ENCODE measurements around the gene DGCR8. TPM values are rescaled to one million over a fixed set of nuclear protein-coding genes. Genes with fewer than 3 reads are reported as not detected.

Gene DGCR8
- total RNA-seq, 1 experiment from 2014 or later = 23.0 TPM

GRCh38 chr22:20133930-20134549 lies 54.0 kb downstream of the DGCR8 start:
- DNase-seq = no peak
- H3K36me3 ChIP-seq (replicated peaks; ENCODE audit: control insufficient read depth, insufficient read depth, low read length) = no peaks in the 10 kb centered on the region
- H3K4me3 ChIP-seq (ENCODE audit: insufficient read depth, low read depth, low read length) = no peak overlapping the region
- no peaks in the 10 kb centered on the region for H3K27me3 ChIP-seq (ENCODE audit: control insufficient read depth, insufficient read depth, low read length)

GRCh38 chr22:20135265-20135664 lies 55.2 kb downstream of the DGCR8 start:
- H3K4me3 ChIP-seq (ENCODE audit: insufficient read depth, low read depth, low read length) = no peak overlapping the region
- no peak for DNase-seq
- H3K27me3 ChIP-seq (ENCODE audit: control insufficient read depth, insufficient read depth, low read length) = no peaks in the 10 kb centered on the region
- peaks cover 1% of the 10 kb centered on the region; the same call in 1 of the 2 replicates for H3K36me3 ChIP-seq (replicated peaks; ENCODE audit: control insufficient read depth, insufficient read depth, low read length)

GRCh38 chr22:20135806-20136602 lies 56.0 kb downstream of the DGCR8 start:
- Histone ChIP-seq H3K27me3 (ENCODE audit: control insufficient read depth, insufficient read depth, low read length) (no peaks in the 10 kb centered on the region), H3K36me3 (replicated peaks; ENCODE audit: control insufficient read depth, insufficient read depth, low read length) (peaks cover 1% of the 10 kb centered on the region; the same call in 1 of the 2 replicates), H3K4me3 (ENCODE audit: insufficient read depth, low read depth, low read length) (no peak overlapping the region)
- DNase-seq = no peak

GRCh38 chr22:20136603-20136873 lies 56.5 kb downstream of the DGCR8 start:
- Histone ChIP-seq H3K27me3 (ENCODE audit: control insufficient read depth, insufficient read depth, low read length) (no peaks in the 10 kb centered on the region), H3K4me3 (ENCODE audit: insufficient read depth, low read depth, low read length) (no peak overlapping the region), H3K36me3 (replicated peaks; ENCODE audit: control insufficient read depth, insufficient read depth, low read length) (peaks cover 1% of the 10 kb centered on the region)
- DNase-seq = no peak

GRCh38 chr22:20137113-20137512 lies 57.1 kb downstream of the DGCR8 start:
- no peak for DNase-seq
- Histone ChIP-seq H3K4me3 (ENCODE audit: insufficient read depth, low read depth, low read length) (no peak overlapping the region), H3K36me3 (replicated peaks; ENCODE audit: control insufficient read depth, insufficient read depth, low read length) (peaks cover 1% of the 10 kb centered on the region), H3K27me3 (ENCODE audit: control insufficient read depth, insufficient read depth, low read length) (no peaks in the 10 kb centered on the region)

- peaks cover 1% of the 10 kb centered on the region for H3K36me3 ChIP-seq (replicated peaks; ENCODE audit: control insufficient read depth, insufficient read depth, low read length)
Measured at GRCh38 chr22:20137671-20138416, 57.8 kb downstream of the DGCR8 start.

GRCh38 chr22:20138417-20138738 lies 58.3 kb downstream of the DGCR8 start:
- Histone ChIP-seq H3K4me3 (ENCODE audit: insufficient read depth, low read depth, low read length) (no peak overlapping the region), H3K36me3 (replicated peaks; ENCODE audit: control insufficient read depth, insufficient read depth, low read length) (peaks cover 1% of the 10 kb centered on the region), H3K27me3 (ENCODE audit: control insufficient read depth, insufficient read depth, low read length) (no peaks in the 10 kb centered on the region)

More at GRCh38 chr22:20137671-20138416, 57.8 kb downstream of the DGCR8 start:
- DNase-seq = no peak
- no peak overlapping the region for H3K4me3 ChIP-seq (ENCODE audit: insufficient read depth, low read depth, low read length)
- no peaks in the 10 kb centered on the region for H3K27me3 ChIP-seq (ENCODE audit: control insufficient read depth, insufficient read depth, low read length)

GRCh38 chr22:20138868-20139267 lies 58.8 kb downstream of the DGCR8 start:
- Histone ChIP-seq H3K36me3 (replicated peaks; ENCODE audit: control insufficient read depth, insufficient read depth, low read length) (peaks cover 1% of the 10 kb centered on the region), H3K4me3 (ENCODE audit: insufficient read depth, low read depth, low read length) (no peak overlapping the region), H3K27me3 (ENCODE audit: control insufficient read depth, insufficient read depth, low read length) (no peaks in the 10 kb centered on the region)
- DNase-seq = no peak

More at GRCh38 chr22:20138417-20138738, 58.3 kb downstream of the DGCR8 start:
- no peak for DNase-seq

GRCh38 chr22:20139391-20140106 lies 59.5 kb downstream of the DGCR8 start:
- Histone ChIP-seq H3K27me3 (ENCODE audit: control insufficient read depth, insufficient read depth, low read length) (no peaks in the 10 kb centered on the region), H3K4me3 (ENCODE audit: insufficient read depth, low read depth, low read length) (no peak overlapping the region), H3K36me3 (replicated peaks; ENCODE audit: control insufficient read depth, insufficient read depth, low read length) (peaks cover 1% of the 10 kb centered on the region)
- no peak for DNase-seq

- no peak for DNase-seq
- H3K36me3 ChIP-seq (replicated peaks; ENCODE audit: control insufficient read depth, insufficient read depth, low read length) = peaks cover 1% of the 10 kb centered on the region
- no peak overlapping the region for H3K4me3 ChIP-seq (ENCODE audit: insufficient read depth, low read depth, low read length)
- no peaks in the 10 kb centered on the region for H3K27me3 ChIP-seq (ENCODE audit: control insufficient read depth, insufficient read depth, low read length)
Measured at GRCh38 chr22:20140107-20140445, 60.0 kb downstream of the DGCR8 start.

- no peak overlapping the region for H3K4me3 ChIP-seq (ENCODE audit: insufficient read depth, low read depth, low read length)
- peaks cover 1% of the 10 kb centered on the region for H3K36me3 ChIP-seq (replicated peaks; ENCODE audit: control insufficient read depth, insufficient read depth, low read length)
- no peak for DNase-seq
- no peaks in the 10 kb centered on the region for H3K27me3 ChIP-seq (ENCODE audit: control insufficient read depth, insufficient read depth, low read length)
Measured at GRCh38 chr22:20140521-20140964, 60.5 kb downstream of the DGCR8 start.

- H3K36me3 ChIP-seq (replicated peaks; ENCODE audit: control insufficient read depth, insufficient read depth, low read length) = peaks cover 1% of the 10 kb centered on the region
- DNase-seq = no peak
- H3K27me3 ChIP-seq (ENCODE audit: control insufficient read depth, insufficient read depth, low read length) = no peaks in the 10 kb centered on the region
- no peak overlapping the region for H3K4me3 ChIP-seq (ENCODE audit: insufficient read depth, low read depth, low read length)
Measured at GRCh38 chr22:20141186-20142077, 61.4 kb downstream of the DGCR8 start.

GRCh38 chr22:20142711-20143621 lies 62.9 kb downstream of the DGCR8 start:
- H3K27me3 ChIP-seq (ENCODE audit: control insufficient read depth, insufficient read depth, low read length) = no peaks in the 10 kb centered on the region
- H3K4me3 ChIP-seq (ENCODE audit: insufficient read depth, low read depth, low read length) = no peak overlapping the region
- DNase-seq = no peak
- peaks cover 1% of the 10 kb centered on the region for H3K36me3 ChIP-seq (replicated peaks; ENCODE audit: control insufficient read depth, insufficient read depth, low read length)

All from H7 (cell line).